OCI-LY3 (cell line): ENCODE data around the gene TNP2.
A peak's percentile ranks its signal among the peaks of the same experiment; 100 is the strongest.

ENCODE experiments used
- H2AFZ ChIP-seq: fragments of 200-600, 300-600 bp; shearing (Covaris generic); 2 replicates; pipeline ENCODE4 v1.6.0; 2014; ENCODE audit warnings: antibody characterized with exemption, low read depth, low read length
- H3K27ac ChIP-seq: fragments of 200-600, 300-600 bp; sonication (generic); 2 replicates; pipeline ENCODE4 v1.5.1; 2014; ENCODE audit warnings: mild to moderate bottlenecking, low read length, moderate library complexity, mixed read lengths
- H3K27me3 ChIP-seq: fragments of 200-600, 300-600 bp; sonication (generic); 2 replicates; pipeline ENCODE4 v1.6.1; 2014; ENCODE audit warnings: low read depth, low read length, mixed read lengths
- H3K36me3 ChIP-seq: fragments of 200-600, 300-600 bp; sonication (generic); replicated peaks from 2 replicates; pipeline ENCODE3; 2014; ENCODE audit warnings: low read depth, low read length, mixed read lengths
- H3K4me1 ChIP-seq: fragments of 300-600, 200-600 bp; sonication (generic); 2 replicates; pipeline ENCODE4 v1.6.1; 2014; ENCODE audit warnings: low read length, mixed read lengths
- H3K4me2 ChIP-seq: fragments of 200-600, 300-600 bp; sonication (generic); 2 replicates; pipeline ENCODE4 v1.6.1; 2014; ENCODE audit warnings: low read length, mixed read lengths
- H3K4me3 ChIP-seq: fragments of 300-600, 200-600 bp; sonication (generic); 2 replicates; pipeline ENCODE4 v1.5.1; 2014; ENCODE audit warnings: antibody characterized with exemption, mild to moderate bottlenecking, low read length, moderate library complexity
- H3K79me2 ChIP-seq: fragments of 300-600, 200-600 bp; shearing (Covaris generic); 2 replicates; pipeline ENCODE4 v1.6.1; 2014; ENCODE audit warnings: mild to moderate bottlenecking, low read length, mixed read lengths
- H3K9ac ChIP-seq: fragments of 300-600, 200-600 bp; shearing (Covaris generic); 2 replicates; pipeline ENCODE4 v1.6.0; 2014; ENCODE audit warnings: mild to moderate bottlenecking, low read length, moderate library complexity
- H3K9me3 ChIP-seq: fragments of 200-600, 300-600 bp; shearing (Covaris generic); 2 replicates; pipeline ENCODE4 v1.6.1; 2014; ENCODE audit warnings: low read length, mixed read lengths; ENCODE audit not compliant: insufficient read depth
- H4K20me1 ChIP-seq: fragments of 200-600, 300-600 bp; sonication (generic); 2 replicates; pipeline ENCODE4 v1.6.1; 2016; ENCODE audit warnings: low read length, mixed read lengths; ENCODE audit not compliant: insufficient read depth
- CTCF ChIP-seq: fragments of 200-600, 300-600 bp; sonication (generic); IDR thresholded peaks from 2 replicates; pipeline ENCODE4 v1.5.1; 2014; ENCODE audit warnings: antibody characterized with exemption, low read length, low read depth
- EZH2phosphoT487 ChIP-seq: fragments of 200-600 bp; shearing (Covaris generic); IDR thresholded peaks from 2 replicates; pipeline ENCODE4 v1.6.1; 2018; ENCODE audit warnings: antibody characterized with exemption, mixed run types, low read depth

Gene TNP2

DNA sequence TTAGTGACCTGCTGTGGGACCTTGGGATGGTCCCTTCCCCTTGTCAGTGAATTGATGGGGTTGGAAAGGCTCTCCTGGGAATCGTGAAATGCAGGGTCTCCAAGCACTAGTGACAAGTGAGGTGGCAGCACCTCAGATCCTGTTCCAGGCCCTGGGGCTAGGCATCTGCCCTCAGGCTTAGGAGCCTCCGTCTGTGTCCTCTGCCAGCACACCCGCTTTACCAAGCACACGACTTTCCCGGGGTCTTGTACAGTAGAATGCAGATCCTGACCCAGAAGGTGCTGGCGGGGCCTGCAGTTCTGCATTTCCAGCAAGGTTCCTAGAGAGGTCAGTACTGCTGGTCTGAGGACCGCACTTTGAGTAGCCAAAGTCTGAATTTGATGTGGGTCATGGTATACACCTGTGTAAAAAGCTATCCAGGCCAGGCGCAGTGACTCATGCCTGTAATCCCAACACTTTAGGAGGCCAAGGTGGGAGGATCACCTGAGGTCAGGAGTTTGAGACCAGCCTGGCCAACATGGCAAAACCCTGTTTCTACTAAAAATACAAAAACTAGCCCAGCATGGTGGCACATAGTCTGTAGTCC lies 45.3 kb upstream of the TNP2 start:
- peaks cover 24% of the 10 kb centered on the region for H3K4me1 ChIP-seq
- H4K20me1 ChIP-seq: no peaks in the 10 kb centered on the region
- peaks cover 10% of the 10 kb centered on the region for H3K27me3 ChIP-seq
- H3K9ac ChIP-seq: no peak overlapping the region
- 0 out of 2 replicates have a peak, but pooled peaks cover 6% of the 10 kb centered on the region for H3K9me3 ChIP-seq
- H3K4me3 ChIP-seq: no peak overlapping the region
- H2AFZ ChIP-seq: no peak overlapping the region
- no peak overlapping the region for H3K27ac ChIP-seq
- no peak overlapping the region for H3K4me2 ChIP-seq
- H3K36me3 ChIP-seq: no peaks in the 10 kb centered on the region
- TF ChIP-seq EZH2phosphoT487: no peak
- H3K79me2 ChIP-seq: no peaks in the 10 kb centered on the region

DNA sequence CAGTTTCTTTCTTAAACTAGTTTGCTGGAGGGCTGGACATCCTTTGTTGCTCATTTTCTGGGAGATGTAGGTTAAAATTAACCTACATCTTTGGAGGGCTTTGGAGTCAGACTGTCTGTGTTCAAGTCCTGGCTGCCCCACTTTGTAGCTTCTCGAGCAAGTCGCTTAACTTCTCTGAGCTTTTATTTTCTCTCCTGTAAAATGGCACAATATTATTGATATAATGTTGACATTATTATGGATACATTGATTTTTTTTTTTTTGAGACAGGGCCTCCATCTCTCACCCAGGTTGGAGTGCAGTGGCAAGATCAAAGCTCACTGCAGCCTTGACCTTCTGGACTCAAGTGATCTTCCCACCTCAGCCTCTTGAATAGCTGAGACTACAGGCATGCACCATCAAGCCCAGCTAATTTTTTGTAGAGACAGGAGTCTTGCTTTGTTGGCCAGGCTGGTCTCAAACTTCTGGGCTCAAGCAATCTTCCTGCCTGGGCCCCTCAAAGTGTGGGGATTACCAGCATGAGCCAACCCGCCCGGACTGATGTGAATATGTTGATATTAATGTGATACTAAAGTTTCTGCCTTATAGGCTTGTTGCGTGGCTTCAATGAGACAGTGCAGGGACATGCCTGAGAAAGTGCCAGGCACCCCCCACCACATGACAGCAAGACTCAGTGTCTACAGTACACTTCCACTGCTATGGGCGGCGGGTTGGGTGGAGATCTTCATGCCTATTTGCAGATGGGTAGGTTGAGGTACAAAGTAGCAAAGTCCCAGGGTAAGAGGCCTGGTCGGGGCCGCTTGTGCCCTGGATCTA lies 44.6 kb upstream of the TNP2 start:
- Histone ChIP-seq H3K4me2 (no peak overlapping the region), H3K79me2 (no peaks in the 10 kb centered on the region), H3K9ac (no peak overlapping the region), H3K27ac (no peak overlapping the region), H3K4me3 (no peak overlapping the region), H3K9me3 (0 out of 2 replicates have a peak, but pooled peaks cover 6% of the 10 kb centered on the region), H3K4me1 (peaks cover 31% of the 10 kb centered on the region), H3K27me3 (peaks cover 10% of the 10 kb centered on the region), H4K20me1 (no peaks in the 10 kb centered on the region), H2AFZ (no peak overlapping the region), H3K36me3 (no peaks in the 10 kb centered on the region)
- TF ChIP-seq EZH2phosphoT487 (no peak), CTCF (no peak)

- no peak overlapping the region for H2AFZ ChIP-seq
- no peak for TF ChIP-seq CTCF
- TF ChIP-seq EZH2phosphoT487: no peak
- H3K4me3 ChIP-seq: no peak overlapping the region
- 0 out of 2 replicates have a peak, but pooled peaks cover 6% of the 10 kb centered on the region for H3K9me3 ChIP-seq
- no peak overlapping the region; the same call in 1 of the 2 replicates for H3K4me2 ChIP-seq
- H4K20me1 ChIP-seq: no peaks in the 10 kb centered on the region
- no peak overlapping the region for H3K9ac ChIP-seq
- H3K79me2 ChIP-seq: no peaks in the 10 kb centered on the region
- H3K27ac ChIP-seq: no peak overlapping the region
- no peaks in the 10 kb centered on the region for H3K36me3 ChIP-seq
- peaks cover 10% of the 10 kb centered on the region for H3K27me3 ChIP-seq
- H3K4me1 ChIP-seq: peaks cover 36% of the 10 kb centered on the region
Measured at GRCh38 chr16:11312718-11313492, 43.8 kb upstream of the TNP2 start.

DNA sequence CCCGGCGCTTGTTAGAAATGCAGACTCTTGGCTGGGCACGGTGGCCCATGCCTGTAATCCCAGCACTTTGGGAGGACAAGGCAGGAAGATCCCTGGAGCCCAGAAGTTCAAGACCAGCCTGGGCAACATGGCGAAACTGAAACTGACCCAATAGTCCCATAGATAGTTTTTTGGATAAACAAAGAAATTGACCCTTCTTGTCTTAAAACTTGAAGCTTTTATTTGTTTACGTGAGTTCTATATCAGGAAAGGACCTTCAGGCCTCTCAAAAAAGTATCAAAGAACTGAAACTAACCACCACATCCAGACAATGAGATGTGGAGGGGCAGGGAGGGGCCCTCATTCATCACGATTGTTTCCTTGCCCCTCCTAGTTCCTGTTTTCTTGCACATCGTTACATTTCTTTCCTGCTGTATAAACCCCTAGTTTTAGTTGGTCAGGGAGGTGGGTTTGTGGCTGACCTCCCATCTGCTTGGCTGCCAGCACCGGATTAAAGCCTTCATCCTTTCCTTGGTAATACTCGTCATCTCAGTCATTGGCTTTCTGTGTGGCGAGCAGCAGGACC lies 42.0 kb upstream of the TNP2 start:
- Histone ChIP-seq H2AFZ (no peak overlapping the region), H3K9ac (no peak overlapping the region), H3K4me1 (peaks cover 31% of the 10 kb centered on the region), H4K20me1 (no peaks in the 10 kb centered on the region), H3K9me3 (0 out of 2 replicates have a peak, but pooled peaks cover 6% of the 10 kb centered on the region), H3K36me3 (no peaks in the 10 kb centered on the region), H3K27me3 (peaks cover 1% of the 10 kb centered on the region; the same call in 1 of the 2 replicates), H3K4me2 (peak overlapping the region; percentile 47), H3K4me3 (no peak overlapping the region), H3K27ac (no peak overlapping the region), H3K79me2 (no peaks in the 10 kb centered on the region)
- TF ChIP-seq CTCF: no peak
- no peak for TF ChIP-seq EZH2phosphoT487
